Memory B cell (primary cell): ENCODE results near the gene CALD1.

Source experiments
- ATAC-seq: fragments of 150-1000 bp; cut with Tn5 transposase; 2 replicates; pipeline ENCODE4 v1.10.0; 2021; ENCODE audit warnings: low read depth, mild to moderate bottlenecking, moderate library complexity
- DNase-seq, 2 donors: peaks; one replicate each; pipeline ENCODE4 v3.0.0; 2022; ENCODE audit warnings: low spot score in 2 of 2
- H3K27ac Mint-ChIP-seq: one replicate; pipeline ENCODE4 v1.8.0; 2022; ENCODE audit warnings: mild to moderate bottlenecking, moderate library complexity, mixed read lengths
- H3K27me3 Mint-ChIP-seq: one replicate; pipeline ENCODE4 v1.8.0; 2022; ENCODE audit warnings: mixed read lengths
- H3K36me3 Mint-ChIP-seq: one replicate; pipeline ENCODE4 v1.8.0; 2022; ENCODE audit warnings: mild to moderate bottlenecking, mixed read lengths
- H3K4me1 Mint-ChIP-seq: one replicate; pipeline ENCODE4 v1.8.0; 2022; ENCODE audit warnings: mixed read lengths
- H3K4me3 Mint-ChIP-seq: one replicate; pipeline ENCODE4 v1.8.0; 2022; ENCODE audit warnings: mild to moderate bottlenecking, moderate library complexity, mixed read lengths
- H3K9me3 Mint-ChIP-seq: one replicate; pipeline ENCODE4 v1.8.0; 2022; ENCODE audit warnings: mixed read lengths

CALD1 gene

GRCh38 chr7:134750083-134751062 is 29.1 kb upstream of the CALD1 start:
- Mint-ChIP-seq H3K4me1 (no peaks in the 10 kb centered on the region), H3K27me3 (peaks cover 2% of the 10 kb centered on the region), H3K4me3 (no peak overlapping the region), H3K9me3 (no peaks in the 10 kb centered on the region), H3K27ac (no peak overlapping the region), H3K36me3 (no peaks in the 10 kb centered on the region)
- ATAC-seq (peak; percentile 56), DNase-seq (peak; percentile 21 to 36)

DNA sequence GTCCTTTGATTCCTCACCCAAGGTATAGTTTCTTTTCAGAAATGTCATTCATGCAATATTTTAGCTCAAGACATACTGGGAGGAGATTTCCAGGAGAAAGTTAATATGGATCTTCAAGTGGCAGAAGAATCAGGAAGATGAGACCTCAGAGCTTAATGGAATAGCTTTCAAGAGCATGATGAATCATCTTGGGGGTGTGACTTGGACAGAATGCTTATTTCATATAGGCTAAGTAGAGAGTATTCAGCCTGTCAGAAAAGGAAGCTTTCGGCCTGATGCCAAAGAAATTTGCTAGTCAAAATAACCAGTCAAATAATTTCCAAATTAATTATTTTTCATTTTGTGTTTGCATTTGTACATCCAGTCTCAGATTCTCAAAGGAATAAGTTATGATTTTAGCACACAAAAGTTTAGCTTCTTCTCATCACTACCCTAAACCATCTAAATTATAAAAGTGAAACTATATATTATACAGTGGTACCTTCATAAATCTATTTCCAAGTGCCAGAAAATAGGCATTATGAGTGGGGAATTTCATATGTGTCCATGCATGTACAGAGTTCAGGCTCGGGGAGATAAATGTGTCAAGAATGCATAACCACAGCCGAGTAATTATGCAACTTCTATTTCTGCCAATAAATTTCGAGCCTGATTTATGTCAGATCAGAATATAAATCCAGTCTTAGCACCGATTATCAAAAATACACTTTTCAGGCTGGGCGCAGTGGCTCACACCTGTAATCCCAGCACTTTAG is 27.3 kb upstream of the CALD1 start:
- Mint-ChIP-seq H3K36me3 (no peaks in the 10 kb centered on the region), H3K4me3 (no peak overlapping the region), H3K9me3 (no peaks in the 10 kb centered on the region), H3K27me3 (no peaks in the 10 kb centered on the region), H3K4me1 (no peaks in the 10 kb centered on the region), H3K27ac (no peak overlapping the region)
- DNase-seq (no peak), ATAC-seq (no peak)

DNA sequence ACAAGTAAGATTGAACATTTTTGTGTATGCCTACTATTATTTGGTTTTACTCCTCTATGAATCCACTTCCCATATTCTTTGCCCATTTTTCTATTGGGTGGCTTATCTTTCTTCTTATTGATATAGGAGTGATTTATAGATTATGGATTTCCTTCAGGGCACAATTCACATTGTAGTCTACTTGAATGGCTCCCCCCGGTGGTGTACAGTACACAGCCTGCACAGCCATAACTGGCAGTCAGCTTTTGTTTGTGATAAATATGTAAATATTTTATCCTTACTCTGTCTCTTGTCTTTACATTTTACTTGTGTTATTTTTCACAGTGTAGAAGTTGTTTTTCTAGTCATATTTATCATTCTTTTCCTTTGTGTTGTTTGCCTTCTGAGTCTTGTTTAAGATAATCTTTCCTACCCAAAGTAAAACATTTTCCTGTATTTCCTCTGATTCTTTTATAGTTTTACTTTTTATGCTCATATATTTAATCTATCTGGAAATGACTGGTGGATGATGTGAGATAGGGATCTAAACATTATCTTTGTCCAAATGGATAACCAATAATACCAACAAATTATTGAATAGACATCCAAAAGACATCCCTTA is 23.9 kb upstream of the CALD1 start:
- Mint-ChIP-seq H3K4me1 (peaks cover 3% of the 10 kb centered on the region), H3K4me3 (no peak overlapping the region), H3K27me3 (peaks cover 3% of the 10 kb centered on the region), H3K36me3 (no peaks in the 10 kb centered on the region), H3K9me3 (no peaks in the 10 kb centered on the region), H3K27ac (no peak overlapping the region)
- DNase-seq, result no peak
- no peak for ATAC-seq

- H3K4me1 Mint-ChIP-seq, result peaks cover 3% of the 10 kb centered on the region
- H3K27ac Mint-ChIP-seq, result no peak overlapping the region
- DNase-seq, result no peak
- H3K9me3 Mint-ChIP-seq, result no peaks in the 10 kb centered on the region
- H3K36me3 Mint-ChIP-seq, result no peaks in the 10 kb centered on the region
- no peak for ATAC-seq
- no peak overlapping the region for H3K4me3 Mint-ChIP-seq
- peaks cover 3% of the 10 kb centered on the region for H3K27me3 Mint-ChIP-seq
Measured at GRCh38 chr7:134757938-134758337, 21.5 kb upstream of the CALD1 start.

DNA sequence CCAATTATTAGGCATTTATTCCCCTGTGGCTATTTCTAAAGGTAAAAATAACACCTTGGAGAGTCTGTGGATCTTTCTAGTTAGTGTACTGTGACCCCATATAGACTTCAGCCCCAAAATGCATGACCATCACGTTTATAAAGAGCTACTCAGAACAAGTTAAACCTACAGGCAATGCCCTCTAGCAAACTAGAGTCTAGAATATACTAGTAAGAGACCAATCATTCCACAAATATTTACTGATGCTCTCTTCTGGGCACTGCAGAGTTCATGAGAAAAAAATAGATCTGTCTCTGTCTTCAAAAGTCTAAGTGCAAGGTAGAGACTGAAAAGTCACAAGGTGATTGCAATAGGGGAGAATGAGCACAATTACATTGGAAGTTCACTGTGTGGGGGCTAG is 20.5 kb upstream of the CALD1 start:
- ATAC-seq, result no peak
- Mint-ChIP-seq H3K27ac (no peak overlapping the region), H3K4me1 (peaks cover 3% of the 10 kb centered on the region), H3K36me3 (no peaks in the 10 kb centered on the region), H3K4me3 (no peak overlapping the region), H3K9me3 (no peaks in the 10 kb centered on the region), H3K27me3 (peaks cover 3% of the 10 kb centered on the region)
- no peak for DNase-seq

- Mint-ChIP-seq H3K4me3 (no peak overlapping the region), H3K4me1 (peaks cover 3% of the 10 kb centered on the region)
Measured at GRCh38 chr7:134761266-134761665, 18.2 kb upstream of the CALD1 start.

DNA sequence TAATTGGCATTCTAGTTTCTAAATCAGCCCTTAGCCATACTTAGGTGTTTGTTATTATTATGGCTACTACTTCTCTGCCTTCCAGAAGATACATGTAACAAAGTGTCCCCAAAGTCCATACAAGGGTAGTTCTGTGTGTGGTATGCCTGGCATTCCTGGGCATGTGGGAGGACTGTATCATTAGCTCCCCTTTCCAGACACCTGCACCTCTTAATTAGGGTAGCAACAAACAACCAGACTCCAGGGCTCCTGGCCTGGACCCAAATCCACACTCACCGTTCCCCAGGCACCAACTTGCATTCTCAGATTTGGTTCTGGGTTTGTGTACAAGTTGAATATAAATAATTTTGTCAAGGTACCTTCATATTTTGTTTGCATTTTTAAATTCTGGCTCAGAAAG is 15.5 kb upstream of the CALD1 start:
- H3K36me3 Mint-ChIP-seq, result no peaks in the 10 kb centered on the region
- H3K27ac Mint-ChIP-seq, result no peak overlapping the region
- H3K27me3 Mint-ChIP-seq, result peaks cover 3% of the 10 kb centered on the region
- ATAC-seq, result no peak
- H3K4me1 Mint-ChIP-seq, result peaks cover 21% of the 10 kb centered on the region
- H3K9me3 Mint-ChIP-seq, result no peaks in the 10 kb centered on the region
- no peak overlapping the region for H3K4me3 Mint-ChIP-seq
- no peak for DNase-seq

More at GRCh38 chr7:134761266-134761665, 18.2 kb upstream of the CALD1 start:
- Mint-ChIP-seq H3K36me3 (no peaks in the 10 kb centered on the region), H3K27ac (no peak overlapping the region), H3K9me3 (no peaks in the 10 kb centered on the region), H3K27me3 (peaks cover 3% of the 10 kb centered on the region)
- no peak for ATAC-seq
- no peak for DNase-seq

- peaks cover 3% of the 10 kb centered on the region for H3K27me3 Mint-ChIP-seq
- H3K4me1 Mint-ChIP-seq, result peaks cover 21% of the 10 kb centered on the region
- no peak overlapping the region for H3K27ac Mint-ChIP-seq
- DNase-seq (no peak), ATAC-seq (no peak)
- no peaks in the 10 kb centered on the region for H3K36me3 Mint-ChIP-seq
- no peak overlapping the region for H3K4me3 Mint-ChIP-seq
- no peaks in the 10 kb centered on the region for H3K9me3 Mint-ChIP-seq
Measured at GRCh38 chr7:134764365-134764764, 15.1 kb upstream of the CALD1 start.

- peak overlapping the region; percentile 28 for H3K4me3 Mint-ChIP-seq
- H3K27me3 Mint-ChIP-seq, result no peaks in the 10 kb centered on the region
- peaks cover 27% of the 10 kb centered on the region for H3K4me1 Mint-ChIP-seq
- ATAC-seq, result peak; percentile 89
- H3K9me3 Mint-ChIP-seq, result no peaks in the 10 kb centered on the region
- DNase-seq, result peak; percentile 34 to 37
- H3K36me3 Mint-ChIP-seq, result no peaks in the 10 kb centered on the region
- peak overlapping the region; percentile 81 for H3K27ac Mint-ChIP-seq
Measured at GRCh38 chr7:134766779-134767519, 12.5 kb upstream of the CALD1 start.

GRCh38 chr7:134767520-134768168 is 11.8 kb upstream of the CALD1 start:
- H3K27ac Mint-ChIP-seq, result peak overlapping the region; percentile 81
- H3K27me3 Mint-ChIP-seq, result no peaks in the 10 kb centered on the region
- H3K9me3 Mint-ChIP-seq, result no peaks in the 10 kb centered on the region
- ATAC-seq (peak; percentile 54), DNase-seq (no peak)
- H3K4me1 Mint-ChIP-seq, result peaks cover 27% of the 10 kb centered on the region
- peak overlapping the region; percentile 28 for H3K4me3 Mint-ChIP-seq
- H3K36me3 Mint-ChIP-seq, result no peaks in the 10 kb centered on the region

DNA sequence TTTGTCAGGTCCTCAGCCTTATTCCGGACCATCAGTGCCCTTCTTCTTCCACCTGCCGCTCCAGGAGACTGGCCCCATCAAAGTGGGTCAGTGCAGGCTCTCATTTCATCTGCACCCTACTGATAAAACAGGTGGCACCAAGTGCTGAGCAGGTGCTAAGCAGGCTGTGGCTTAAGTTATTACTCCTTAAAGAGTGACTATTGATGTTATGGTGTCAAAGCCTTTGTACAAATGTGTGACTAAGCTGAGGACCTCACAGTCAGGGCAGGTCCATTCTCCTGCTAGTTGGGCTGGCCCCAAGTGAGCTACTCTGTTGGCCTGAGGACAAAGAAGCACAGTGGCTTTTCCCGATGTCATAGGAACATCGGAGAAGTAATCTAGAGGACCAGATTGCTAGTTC is 11.2 kb upstream of the CALD1 start:
- H3K9me3 Mint-ChIP-seq, result no peaks in the 10 kb centered on the region
- H3K36me3 Mint-ChIP-seq, result no peaks in the 10 kb centered on the region
- H3K4me3 Mint-ChIP-seq, result no peak overlapping the region
- DNase-seq, result no peak
- ATAC-seq, result no peak
- H3K27me3 Mint-ChIP-seq, result no peaks in the 10 kb centered on the region
- no peak overlapping the region for H3K27ac Mint-ChIP-seq
- peaks cover 27% of the 10 kb centered on the region for H3K4me1 Mint-ChIP-seq

DNA sequence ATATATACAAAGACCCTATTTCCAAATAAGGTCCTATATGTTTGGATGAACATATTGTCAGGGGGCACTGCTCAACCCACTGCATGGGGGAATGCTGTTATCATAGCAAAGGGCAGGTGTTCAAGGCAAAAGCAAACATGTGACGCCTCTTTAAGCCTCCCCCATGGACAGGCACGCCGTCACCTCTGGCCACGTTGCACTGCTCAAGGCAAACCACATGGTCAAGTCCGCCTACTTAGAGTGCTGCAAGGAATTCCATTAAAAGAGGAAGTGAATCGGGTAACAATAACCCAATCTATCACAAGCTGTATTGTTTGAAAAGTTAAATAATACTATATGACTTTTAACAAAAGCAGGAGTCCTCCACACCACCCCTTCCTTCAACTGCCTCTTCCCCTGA is 8.8 kb upstream of the CALD1 start:
- Mint-ChIP-seq H3K36me3 (no peaks in the 10 kb centered on the region), H3K27me3 (no peaks in the 10 kb centered on the region), H3K9me3 (no peaks in the 10 kb centered on the region), H3K4me3 (no peak overlapping the region), H3K4me1 (peaks cover 27% of the 10 kb centered on the region), H3K27ac (no peak overlapping the region)
- no peak for ATAC-seq
- no peak for DNase-seq

- H3K9me3 Mint-ChIP-seq, result no peaks in the 10 kb centered on the region
- peaks cover 27% of the 10 kb centered on the region for H3K4me1 Mint-ChIP-seq
- ATAC-seq (no peak), DNase-seq (no peak)
- no peaks in the 10 kb centered on the region for H3K36me3 Mint-ChIP-seq
- no peak overlapping the region for H3K4me3 Mint-ChIP-seq
- no peaks in the 10 kb centered on the region for H3K27me3 Mint-ChIP-seq
- H3K27ac Mint-ChIP-seq, result no peak overlapping the region
Measured at GRCh38 chr7:134771111-134771510, 8.3 kb upstream of the CALD1 start.
